Measurements from ENCODE around the gene GALNT8.

Gene GALNT8

DNA sequence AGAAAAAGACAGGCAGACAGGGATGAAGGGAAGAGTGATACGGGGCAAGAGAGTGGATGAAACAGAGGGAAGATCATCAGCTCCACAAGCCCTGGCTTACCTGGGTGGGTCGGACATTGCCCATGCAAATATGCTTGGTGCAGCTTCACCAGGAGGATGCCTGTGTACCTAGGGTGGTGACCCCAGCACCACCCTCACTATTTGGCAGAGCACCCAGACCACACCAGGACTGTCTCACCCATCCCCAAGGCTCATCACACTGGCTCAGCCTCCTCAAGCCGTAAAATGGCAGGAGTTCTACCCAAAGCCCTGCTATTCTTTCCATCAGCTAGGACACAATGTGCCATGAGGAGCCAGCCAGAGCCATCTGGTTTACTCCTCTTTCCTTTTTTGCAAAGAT, 3.0 kb downstream of the GALNT8 start:
- TF ChIP-seq CTCF (IDR thresholded peaks at IDR 0.05; ENCODE audit: low read depth, low read length) = no peak

GRCh38 chr12:4725057-4725456, 4.9 kb downstream of the GALNT8 start:
- no peak overlapping the region for H3K4me3 ChIP-seq (ENCODE audit: low read depth, low read length)
- no peak for TF ChIP-seq CTCF (IDR thresholded peaks at IDR 0.05; ENCODE audit: low read depth, low read length)

More for the DNA sequence above, 3.0 kb downstream of the GALNT8 start:
- no peak overlapping the region for H3K4me3 ChIP-seq (ENCODE audit: low read depth, low read length)

DNA sequence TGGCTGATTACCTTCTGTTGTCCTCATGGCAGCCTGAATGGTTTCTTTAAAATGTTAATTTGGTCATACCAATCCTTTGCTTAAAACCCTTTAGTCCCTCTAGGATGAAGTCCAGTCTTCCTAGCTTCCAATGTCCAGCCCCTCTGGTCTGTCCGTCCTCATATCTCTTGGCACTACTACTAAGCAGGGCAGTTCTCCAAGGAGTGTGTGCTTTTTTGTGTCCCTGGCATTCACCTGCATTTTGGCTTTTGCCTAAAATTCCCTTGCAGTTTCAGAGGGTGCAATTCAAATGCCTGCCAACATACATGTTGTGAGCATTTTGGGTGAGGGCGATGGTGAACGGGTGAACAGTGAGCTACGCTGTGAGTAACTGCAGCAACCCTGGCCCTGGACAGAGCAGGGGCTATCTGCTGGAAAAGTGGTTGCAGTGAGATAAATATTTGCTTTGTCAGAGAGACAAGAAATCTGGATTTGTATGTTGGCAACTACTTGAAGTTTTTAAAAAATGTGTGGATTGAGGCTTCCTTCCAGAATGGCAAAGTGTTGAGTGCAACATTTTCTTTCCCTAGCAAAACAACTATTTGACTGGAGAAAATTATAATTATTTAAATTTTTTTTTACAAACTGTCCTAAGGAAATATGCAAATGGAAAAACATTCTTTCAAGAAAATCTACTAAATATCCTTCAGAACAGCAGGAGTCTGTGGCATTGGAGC, 14.6 kb downstream of the GALNT8 start:
- no peak for TF ChIP-seq CTCF (IDR thresholded peaks at IDR 0.05; ENCODE audit: low read depth, low read length)
- H3K4me3 ChIP-seq (ENCODE audit: low read depth, low read length) = no peak overlapping the region

DNA sequence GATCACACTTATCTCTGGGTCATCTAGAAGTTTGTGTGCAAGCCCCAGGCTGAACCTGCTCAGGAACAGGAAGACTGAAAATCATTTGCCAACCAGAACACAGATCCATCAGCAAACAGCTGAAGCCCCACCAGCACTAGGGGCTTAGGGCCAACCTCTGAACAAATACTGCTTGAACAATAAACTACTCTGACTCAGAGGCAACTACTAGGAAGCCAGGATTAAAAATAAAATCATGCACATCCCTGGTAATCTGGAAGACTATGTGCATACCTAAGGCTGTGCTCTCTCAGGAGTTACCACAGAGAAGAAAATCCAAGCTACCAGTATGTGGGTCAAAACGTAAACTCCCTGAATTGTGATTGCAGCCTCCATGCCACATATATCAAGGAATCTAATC, 15.9 kb downstream of the GALNT8 start:
- no peak overlapping the region for H3K4me3 ChIP-seq (ENCODE audit: low read depth, low read length)
- no peak for TF ChIP-seq CTCF (IDR thresholded peaks at IDR 0.05; ENCODE audit: low read depth, low read length)

DNA sequence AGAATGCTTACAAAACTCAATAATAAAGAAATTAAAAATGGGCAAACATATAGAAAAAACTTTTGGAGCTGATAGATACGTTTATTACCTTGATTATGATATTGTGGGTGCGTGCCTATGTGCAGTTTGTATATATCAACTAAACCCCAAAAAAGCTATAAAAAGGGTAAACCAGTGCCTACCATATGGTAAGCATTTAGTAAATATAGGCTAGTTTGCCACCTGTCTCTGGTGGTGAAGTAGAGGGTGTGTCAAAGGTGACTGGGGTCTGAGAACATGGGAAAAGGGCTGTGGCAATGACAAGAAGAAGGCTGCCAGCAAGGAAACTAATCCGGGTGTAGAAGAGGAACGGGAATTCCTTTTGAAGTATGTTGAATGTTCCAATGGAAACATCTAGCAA, 18.3 kb downstream of the GALNT8 start:
- no peak overlapping the region for H3K4me3 ChIP-seq (ENCODE audit: low read depth, low read length)
- no peak for TF ChIP-seq CTCF (IDR thresholded peaks at IDR 0.05; ENCODE audit: low read depth, low read length)

DNA sequence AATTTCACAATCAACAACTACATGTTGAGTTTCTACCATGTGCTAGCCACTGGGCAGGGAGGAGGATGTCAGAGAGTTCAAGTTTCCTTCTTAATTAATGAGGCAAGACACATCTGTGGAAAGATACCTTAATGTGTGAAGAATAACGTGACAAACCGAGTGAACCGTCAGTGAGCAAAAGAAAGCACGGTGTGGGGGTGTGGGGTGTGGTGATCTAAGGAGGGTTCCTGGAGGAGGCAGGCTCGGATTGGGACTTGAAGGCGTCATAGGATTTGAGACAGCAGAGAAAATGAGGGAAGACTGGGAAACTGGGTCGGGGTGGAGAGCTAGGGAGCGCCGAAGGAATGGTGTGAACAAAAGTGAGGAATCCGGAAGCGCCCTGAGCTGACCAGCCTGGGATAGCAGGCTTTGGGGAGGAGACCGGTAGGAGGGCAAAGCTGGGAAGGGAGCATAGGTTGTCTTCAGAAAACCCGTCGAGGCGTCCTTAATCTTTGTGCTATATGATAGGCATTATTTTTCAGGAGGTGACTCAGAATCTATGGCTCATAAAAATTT, 22.3 kb downstream of the GALNT8 start:
- no peak overlapping the region for H3K4me3 ChIP-seq (ENCODE audit: low read depth, low read length)
- TF ChIP-seq CTCF (IDR thresholded peaks at IDR 0.05; ENCODE audit: low read depth, low read length) = no peak

- H3K4me3 ChIP-seq (ENCODE audit: low read depth, low read length) = no peak overlapping the region
- TF ChIP-seq CTCF (IDR thresholded peaks at IDR 0.05; ENCODE audit: low read depth, low read length) = no peak
These were observed 22.8 kb downstream of the GALNT8 start for GRCh38 chr12:4743046-4743445.
